ENCODE measurements around the gene VPS50. TPM values are rescaled to one million over a fixed set of nuclear protein-coding genes. Genes with fewer than 3 reads are reported as not detected.

VPS50 gene
- polyA plus RNA-seq = 1 to 10 TPM; 4.9 to 7.0 TPM

GRCh38 chr7:93231799-93232672 is at the start of gene VPS50:
VPS50 (plus strand) TSS chr7:93232366; CDS start chr7:93232468, 102 bp downstream.
- H3K27ac ChIP-seq (ENCODE audit: low read depth in 2 of 2, low read length in 1 of 2) = peak within 1 kb of the TSS; percentile 69 to 99

GRCh38 chr7:93185303-93186027 is 46.7 kb upstream of the VPS50 start:
- Histone ChIP-seq H3K27me3 (ENCODE audit: control insufficient read depth in 1 of 2, insufficient read depth in 2 of 2, low read length in 2 of 2) (no peaks in the 10 kb centered on the region), H3K9me3 (ENCODE audit: control insufficient read depth in 2 of 2, insufficient read depth in 1 of 2, low read depth in 1 of 2, low read length in 1 of 2) (no peaks in the 10 kb centered on the region), H3K36me3 (ENCODE audit: control insufficient read depth in 2 of 2, insufficient read depth in 2 of 2, low read length in 1 of 2) (no peaks in the 10 kb centered on the region), H3K27ac (ENCODE audit: low read depth in 2 of 2, low read length in 1 of 2) (no peak overlapping the region), H3K4me3 (ENCODE audit: low read depth in 1 of 2, low read length in 2 of 2) (no peak overlapping the region), H3K4me1 (ENCODE audit: control insufficient read depth in 2 of 2, insufficient read depth in 2 of 2, low read length in 1 of 2) (no peaks in the 10 kb centered on the region)
- 33 to 44% methylated on average over 1 of the region's 1 CpG for WGBS, 2 donors

More at GRCh38 chr7:93231799-93232672, at the start of gene VPS50:
- 0% methylated on average over 40 of the region's 40 CpGs for WGBS, 2 donors
- H3K4me3 ChIP-seq (ENCODE audit: low read depth in 1 of 2, low read length in 2 of 2) = peak within 1 kb of the TSS; percentile 72 to 99
- H3K4me1 ChIP-seq (ENCODE audit: control insufficient read depth in 2 of 2, insufficient read depth in 2 of 2, low read length in 1 of 2) = no peaks in the 10 kb centered on the region
- H3K27me3 ChIP-seq (ENCODE audit: control insufficient read depth in 1 of 2, insufficient read depth in 2 of 2, low read length in 2 of 2) = no peaks in the 10 kb centered on the region
- H3K9me3 ChIP-seq (ENCODE audit: control insufficient read depth in 2 of 2, insufficient read depth in 1 of 2, low read depth in 1 of 2, low read length in 1 of 2) = no peaks in the 10 kb centered on the region
- no peaks in the 10 kb centered on the region for H3K36me3 ChIP-seq (ENCODE audit: control insufficient read depth in 2 of 2, insufficient read depth in 2 of 2, low read length in 1 of 2)

- Histone ChIP-seq H3K36me3 (ENCODE audit: control insufficient read depth in 2 of 2, insufficient read depth in 2 of 2, low read length in 1 of 2) (no peaks in the 10 kb centered on the region), H3K4me3 (ENCODE audit: low read depth in 1 of 2, low read length in 2 of 2) (no peak overlapping the region), H3K27ac (ENCODE audit: low read depth in 2 of 2, low read length in 1 of 2) (no peak overlapping the region), H3K27me3 (ENCODE audit: control insufficient read depth in 1 of 2, insufficient read depth in 2 of 2, low read length in 2 of 2) (peaks cover 0 to 2% of the 10 kb centered on the region in 2 donors), H3K9me3 (ENCODE audit: control insufficient read depth in 2 of 2, insufficient read depth in 1 of 2, low read depth in 1 of 2, low read length in 1 of 2) (no peaks in the 10 kb centered on the region), H3K4me1 (ENCODE audit: control insufficient read depth in 2 of 2, insufficient read depth in 2 of 2, low read length in 1 of 2) (no peaks in the 10 kb centered on the region)
- WGBS, 2 donors = 60 to 72% methylated on average over 6 of the region's 6 CpGs
Observed at GRCh38 chr7:93188870-93189634, 43.1 kb upstream of the VPS50 start.

- no peak overlapping the region for H3K4me3 ChIP-seq (ENCODE audit: low read depth in 1 of 2, low read length in 2 of 2)
- H3K27ac ChIP-seq (ENCODE audit: low read depth in 2 of 2, low read length in 1 of 2) = no peak overlapping the region
- H3K4me1 ChIP-seq (ENCODE audit: control insufficient read depth in 2 of 2, insufficient read depth in 2 of 2, low read length in 1 of 2) = no peaks in the 10 kb centered on the region
- no peaks in the 10 kb centered on the region for H3K9me3 ChIP-seq (ENCODE audit: control insufficient read depth in 2 of 2, insufficient read depth in 1 of 2, low read depth in 1 of 2, low read length in 1 of 2)
- peaks cover 0 to 4% of the 10 kb centered on the region in 2 donors for H3K27me3 ChIP-seq (ENCODE audit: control insufficient read depth in 1 of 2, insufficient read depth in 2 of 2, low read length in 2 of 2)
- H3K36me3 ChIP-seq (ENCODE audit: control insufficient read depth in 2 of 2, insufficient read depth in 2 of 2, low read length in 1 of 2) = no peaks in the 10 kb centered on the region
- 40 to 54% methylated on average over 3 of the region's 3 CpGs for WGBS, 2 donors
Observed at GRCh38 chr7:93194386-93194785, 37.8 kb upstream of the VPS50 start.

- no peak overlapping the region for H3K4me3 ChIP-seq (ENCODE audit: low read depth in 1 of 2, low read length in 2 of 2)
- peaks cover 0 to 2% of the 10 kb centered on the region in 2 donors for H3K27me3 ChIP-seq (ENCODE audit: control insufficient read depth in 1 of 2, insufficient read depth in 2 of 2, low read length in 2 of 2)
- 81 to 87% methylated on average over 2 of the region's 2 CpGs for WGBS, 2 donors
- H3K4me1 ChIP-seq (ENCODE audit: control insufficient read depth in 2 of 2, insufficient read depth in 2 of 2, low read length in 1 of 2) = no peaks in the 10 kb centered on the region
- H3K9me3 ChIP-seq (ENCODE audit: control insufficient read depth in 2 of 2, insufficient read depth in 1 of 2, low read depth in 1 of 2, low read length in 1 of 2) = no peaks in the 10 kb centered on the region
- no peaks in the 10 kb centered on the region for H3K36me3 ChIP-seq (ENCODE audit: control insufficient read depth in 2 of 2, insufficient read depth in 2 of 2, low read length in 1 of 2)
- H3K27ac ChIP-seq (ENCODE audit: low read depth in 2 of 2, low read length in 1 of 2) = no peak overlapping the region
Observed at GRCh38 chr7:93196336-93196735, 35.8 kb upstream of the VPS50 start.

GRCh38 chr7:93198472-93198871 is 33.7 kb upstream of the VPS50 start:
- no peaks in the 10 kb centered on the region for H3K36me3 ChIP-seq (ENCODE audit: control insufficient read depth in 2 of 2, insufficient read depth in 2 of 2, low read length in 1 of 2)
- no peak overlapping the region for H3K27ac ChIP-seq (ENCODE audit: low read depth in 2 of 2, low read length in 1 of 2)
- no peaks in the 10 kb centered on the region for H3K4me1 ChIP-seq (ENCODE audit: control insufficient read depth in 2 of 2, insufficient read depth in 2 of 2, low read length in 1 of 2)
- H3K27me3 ChIP-seq (ENCODE audit: control insufficient read depth in 1 of 2, insufficient read depth in 2 of 2, low read length in 2 of 2) = peaks cover 0 to 2% of the 10 kb centered on the region in 2 donors
- no peaks in the 10 kb centered on the region for H3K9me3 ChIP-seq (ENCODE audit: control insufficient read depth in 2 of 2, insufficient read depth in 1 of 2, low read depth in 1 of 2, low read length in 1 of 2)
- no peak overlapping the region for H3K4me3 ChIP-seq (ENCODE audit: low read depth in 1 of 2, low read length in 2 of 2)

- 69 to 72% methylated on average over 5 of the region's 5 CpGs for whole genome bisulfite sequencing, 2 donors
- no peak overlapping the region for H3K27ac ChIP-seq (ENCODE audit: low read depth in 2 of 2, low read length in 1 of 2)
- H3K36me3 ChIP-seq (ENCODE audit: control insufficient read depth in 2 of 2, insufficient read depth in 2 of 2, low read length in 1 of 2) = no peaks in the 10 kb centered on the region
- no peak overlapping the region for H3K4me3 ChIP-seq (ENCODE audit: low read depth in 1 of 2, low read length in 2 of 2)
- no peaks in the 10 kb centered on the region for H3K9me3 ChIP-seq (ENCODE audit: control insufficient read depth in 2 of 2, insufficient read depth in 1 of 2, low read depth in 1 of 2, low read length in 1 of 2)
- H3K4me1 ChIP-seq (ENCODE audit: control insufficient read depth in 2 of 2, insufficient read depth in 2 of 2, low read length in 1 of 2) = no peaks in the 10 kb centered on the region
- peaks cover 0 to under 1% of the 10 kb centered on the region in 2 donors for H3K27me3 ChIP-seq (ENCODE audit: control insufficient read depth in 1 of 2, insufficient read depth in 2 of 2, low read length in 2 of 2)
Observed at GRCh38 chr7:93202594-93203250, 29.4 kb upstream of the VPS50 start.

- WGBS, 2 donors = 60 to 70% methylated on average over 3 of the region's 3 CpGs
- H3K27ac ChIP-seq (ENCODE audit: low read depth in 2 of 2, low read length in 1 of 2) = no peak overlapping the region
- no peaks in the 10 kb centered on the region for H3K4me1 ChIP-seq (ENCODE audit: control insufficient read depth in 2 of 2, insufficient read depth in 2 of 2, low read length in 1 of 2)
- peaks cover 0 to 2% of the 10 kb centered on the region in 2 donors for H3K27me3 ChIP-seq (ENCODE audit: control insufficient read depth in 1 of 2, insufficient read depth in 2 of 2, low read length in 2 of 2)
- no peaks in the 10 kb centered on the region for H3K36me3 ChIP-seq (ENCODE audit: control insufficient read depth in 2 of 2, insufficient read depth in 2 of 2, low read length in 1 of 2)
- no peaks in the 10 kb centered on the region for H3K9me3 ChIP-seq (ENCODE audit: control insufficient read depth in 2 of 2, insufficient read depth in 1 of 2, low read depth in 1 of 2, low read length in 1 of 2)
- no peak overlapping the region for H3K4me3 ChIP-seq (ENCODE audit: low read depth in 1 of 2, low read length in 2 of 2)
Observed at GRCh38 chr7:93203496-93203895, 28.7 kb upstream of the VPS50 start.

- no peak overlapping the region for H3K27ac ChIP-seq (ENCODE audit: low read depth in 2 of 2, low read length in 1 of 2)
- no peak overlapping the region for H3K4me3 ChIP-seq (ENCODE audit: low read depth in 1 of 2, low read length in 2 of 2)
- no peaks in the 10 kb centered on the region for H3K4me1 ChIP-seq (ENCODE audit: control insufficient read depth in 2 of 2, insufficient read depth in 2 of 2, low read length in 1 of 2)
- no peaks in the 10 kb centered on the region for H3K36me3 ChIP-seq (ENCODE audit: control insufficient read depth in 2 of 2, insufficient read depth in 2 of 2, low read length in 1 of 2)
- 41 to 46% methylated on average over 2 of the region's 2 CpGs for WGBS, 2 donors
- H3K27me3 ChIP-seq (ENCODE audit: control insufficient read depth in 1 of 2, insufficient read depth in 2 of 2, low read length in 2 of 2) = peaks cover 0 to 2% of the 10 kb centered on the region in 2 donors
- H3K9me3 ChIP-seq (ENCODE audit: control insufficient read depth in 2 of 2, insufficient read depth in 1 of 2, low read depth in 1 of 2, low read length in 1 of 2) = no peaks in the 10 kb centered on the region
Observed at GRCh38 chr7:93205046-93205445, 27.1 kb upstream of the VPS50 start.
